Spleen (tissue), 3 donors: ENCODE results near the gene BABAM2.

Source experiments
- POLR2A ChIP-seq, 3 donors: fragments of 450-650 bp; IDR thresholded peaks; one replicate each; pipeline ENCODE4 v1.5.1; 2017; ENCODE audit warnings: antibody characterized with exemption in 3 of 3, mild to moderate bottlenecking in 1 of 3
- POLR2AphosphoS5 ChIP-seq, 3 donors: sonication (generic); formaldehyde crosslinking; IDR thresholded peaks; one replicate each; pipeline ENCODE4 v1.5.1; 2017; ENCODE audit warnings: antibody characterized with exemption in 3 of 3

DNA sequence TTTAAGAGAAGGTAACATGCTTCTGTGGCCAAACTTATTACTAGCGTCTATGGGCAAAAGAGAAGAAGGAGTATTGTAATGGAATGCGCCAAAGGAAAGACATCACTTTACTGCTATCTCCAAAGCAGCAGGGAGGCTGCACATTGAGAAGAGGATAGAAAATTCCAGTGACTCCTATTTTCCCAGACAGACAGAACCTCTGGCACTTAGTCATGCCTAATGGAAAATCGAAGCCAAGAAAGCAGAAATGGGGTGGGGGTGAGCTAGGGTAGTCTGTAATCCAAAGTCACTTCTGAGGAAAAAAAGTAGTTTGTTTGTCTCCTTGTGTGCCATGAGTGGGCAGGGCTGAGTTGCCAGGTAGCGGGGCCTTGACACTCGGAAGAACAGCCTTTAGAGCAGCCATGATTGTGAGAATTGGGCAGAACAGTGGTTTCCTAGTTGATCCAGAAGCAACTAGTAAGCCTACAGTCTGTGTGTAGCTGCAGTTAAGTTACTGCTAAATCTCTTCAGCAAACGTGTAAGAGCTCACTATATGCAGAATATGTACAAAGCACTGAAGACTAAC is 422.8 kb downstream of the BABAM2 start:
- TF ChIP-seq POLR2AphosphoS5 (IDR thresholded peaks at IDR 0.05): no peak
- TF ChIP-seq POLR2A (IDR thresholded peaks at IDR 0.05): no peak
